Prostate gland (tissue), 2 donors: ENCODE results near the gene REXO2.

Experiments
- POLR2A ChIP-seq: fragments of 450-650 bp; IDR thresholded peaks from one replicate; pipeline ENCODE4 v1.6.1; 2016; ENCODE audit warnings: antibody characterized with exemption, mild to moderate bottlenecking
- POLR2AphosphoS5 ChIP-seq: sonication (generic); formaldehyde crosslinking; IDR thresholded peaks from one replicate; pipeline ENCODE4 v1.6.1; 2017; ENCODE audit warnings: antibody characterized with exemption
- TF ChIP-seq, protein P1 (sequence below), 4 experiments: fragments of 200-600 bp in 2 of 4; fragments of 450-650 bp in 2 of 4; sonication (generic) in 2 of 4; IDR thresholded peaks; 1 replicate in 3 of 4; 2 replicates in 1 of 4; pipeline ENCODE4 v1.5.1; 2016 to 2019; ENCODE audit warnings: antibody characterized with exemption in 4 of 4, mild to moderate bottlenecking in 2 of 4, moderate library complexity in 2 of 4

DNA sequence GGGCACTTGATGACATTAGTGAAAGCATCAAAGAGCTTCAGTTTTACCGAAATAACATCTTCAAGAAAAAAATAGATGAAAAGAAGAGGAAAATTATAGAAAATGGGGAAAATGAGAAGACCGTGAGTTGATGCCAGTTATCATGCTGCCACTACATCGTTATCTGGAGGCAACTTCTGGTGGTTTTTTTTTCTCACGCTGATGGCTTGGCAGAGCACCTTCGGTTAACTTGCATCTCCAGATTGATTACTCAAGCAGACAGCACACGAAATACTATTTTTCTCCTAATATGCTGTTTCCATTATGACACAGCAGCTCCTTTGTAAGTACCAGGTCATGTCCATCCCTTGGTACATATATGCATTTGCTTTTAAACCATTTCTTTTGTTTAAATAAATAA is 10.6 kb downstream of the REXO2 start:
- TF ChIP-seq, protein P1, sequence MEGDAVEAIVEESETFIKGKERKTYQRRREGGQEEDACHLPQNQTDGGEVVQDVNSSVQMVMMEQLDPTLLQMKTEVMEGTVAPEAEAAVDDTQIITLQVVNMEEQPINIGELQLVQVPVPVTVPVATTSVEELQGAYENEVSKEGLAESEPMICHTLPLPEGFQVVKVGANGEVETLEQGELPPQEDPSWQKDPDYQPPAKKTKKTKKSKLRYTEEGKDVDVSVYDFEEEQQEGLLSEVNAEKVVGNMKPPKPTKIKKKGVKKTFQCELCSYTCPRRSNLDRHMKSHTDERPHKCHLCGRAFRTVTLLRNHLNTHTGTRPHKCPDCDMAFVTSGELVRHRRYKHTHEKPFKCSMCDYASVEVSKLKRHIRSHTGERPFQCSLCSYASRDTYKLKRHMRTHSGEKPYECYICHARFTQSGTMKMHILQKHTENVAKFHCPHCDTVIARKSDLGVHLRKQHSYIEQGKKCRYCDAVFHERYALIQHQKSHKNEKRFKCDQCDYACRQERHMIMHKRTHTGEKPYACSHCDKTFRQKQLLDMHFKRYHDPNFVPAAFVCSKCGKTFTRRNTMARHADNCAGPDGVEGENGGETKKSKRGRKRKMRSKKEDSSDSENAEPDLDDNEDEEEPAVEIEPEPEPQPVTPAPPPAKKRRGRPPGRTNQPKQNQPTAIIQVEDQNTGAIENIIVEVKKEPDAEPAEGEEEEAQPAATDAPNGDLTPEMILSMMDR (IDR thresholded peaks at IDR 0.05): no peak
- TF ChIP-seq POLR2A (no peak), POLR2AphosphoS5 (no peak)
